Osteocyte (in vitro differentiated cells): ENCODE results near the gene CNTN2. TPM values are rescaled to one million over a fixed set of nuclear protein-coding genes. Genes with fewer than 3 reads are reported as not detected.

Experiments
- DNase-seq: peaks from one replicate; pipeline ENCODE4 v3.0.0; 2021; ENCODE audit warnings: mixed read lengths; ENCODE audit not compliant: unreplicated experiment; ENCODE audit errors: extremely low spot score
- H3K27ac Mint-ChIP-seq: one replicate; pipeline ENCODE4 v1.8.0; 2021; ENCODE audit warnings: mild to moderate bottlenecking, mixed read lengths; ENCODE audit not compliant: unreplicated experiment
- H3K27me3 Mint-ChIP-seq: one replicate; pipeline ENCODE4 v1.8.0; 2021; ENCODE audit warnings: mixed read lengths; ENCODE audit not compliant: unreplicated experiment
- H3K36me3 Mint-ChIP-seq: one replicate; pipeline ENCODE4 v1.8.0; 2021; ENCODE audit warnings: mixed read lengths; ENCODE audit not compliant: unreplicated experiment
- H3K4me1 Mint-ChIP-seq: one replicate; pipeline ENCODE4 v1.8.0; 2021; ENCODE audit warnings: mixed read lengths; ENCODE audit not compliant: unreplicated experiment
- H3K4me3 Mint-ChIP-seq: one replicate; pipeline ENCODE4 v1.8.0; 2021; ENCODE audit warnings: mild to moderate bottlenecking, moderate library complexity, mixed read lengths; ENCODE audit not compliant: unreplicated experiment
- H3K9me3 Mint-ChIP-seq: one replicate; pipeline ENCODE4 v1.8.0; 2021; ENCODE audit warnings: mixed read lengths; ENCODE audit not compliant: unreplicated experiment
- total RNA-seq: library from RNA; stranded (reverse); gene quantifications from 2 replicates; pipeline ENCODE4 v1.2.1, GENCODE V29; 2021
- TF ChIP-seq, protein P1 (sequence below): fragments of 200-600 bp; sonication (generic); IDR thresholded peaks from 2 replicates; pipeline ENCODE4 v1.5.0; 2021; ENCODE audit warnings: antibody characterized with exemption, mild to moderate bottlenecking, moderate library complexity

The CNTN2 gene
- total RNA-seq, 1 donor from 2014 or later, result not detected

DNA sequence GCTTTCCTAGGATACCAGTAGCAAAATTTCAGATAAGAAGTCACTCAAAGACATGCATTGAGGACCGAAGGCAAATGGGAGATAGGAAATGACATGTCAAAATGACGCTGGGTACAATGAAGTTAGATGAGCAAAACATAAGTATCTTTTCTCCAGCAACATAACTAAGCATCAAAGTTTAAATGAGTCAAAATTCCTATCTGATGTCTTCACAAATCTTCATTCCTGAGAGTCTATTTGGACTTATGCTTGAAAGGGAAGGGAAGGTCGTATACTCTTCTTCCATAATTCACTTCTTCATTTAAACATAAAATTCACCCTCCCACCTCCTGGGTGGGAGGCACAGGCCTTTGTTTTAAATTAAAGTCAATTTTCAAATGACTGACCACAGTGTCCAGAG lies 45.3 kb downstream of the CNTN2 start:
- TF ChIP-seq, protein P1, sequence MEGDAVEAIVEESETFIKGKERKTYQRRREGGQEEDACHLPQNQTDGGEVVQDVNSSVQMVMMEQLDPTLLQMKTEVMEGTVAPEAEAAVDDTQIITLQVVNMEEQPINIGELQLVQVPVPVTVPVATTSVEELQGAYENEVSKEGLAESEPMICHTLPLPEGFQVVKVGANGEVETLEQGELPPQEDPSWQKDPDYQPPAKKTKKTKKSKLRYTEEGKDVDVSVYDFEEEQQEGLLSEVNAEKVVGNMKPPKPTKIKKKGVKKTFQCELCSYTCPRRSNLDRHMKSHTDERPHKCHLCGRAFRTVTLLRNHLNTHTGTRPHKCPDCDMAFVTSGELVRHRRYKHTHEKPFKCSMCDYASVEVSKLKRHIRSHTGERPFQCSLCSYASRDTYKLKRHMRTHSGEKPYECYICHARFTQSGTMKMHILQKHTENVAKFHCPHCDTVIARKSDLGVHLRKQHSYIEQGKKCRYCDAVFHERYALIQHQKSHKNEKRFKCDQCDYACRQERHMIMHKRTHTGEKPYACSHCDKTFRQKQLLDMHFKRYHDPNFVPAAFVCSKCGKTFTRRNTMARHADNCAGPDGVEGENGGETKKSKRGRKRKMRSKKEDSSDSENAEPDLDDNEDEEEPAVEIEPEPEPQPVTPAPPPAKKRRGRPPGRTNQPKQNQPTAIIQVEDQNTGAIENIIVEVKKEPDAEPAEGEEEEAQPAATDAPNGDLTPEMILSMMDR, result no peak
- Mint-ChIP-seq H3K9me3 (no peaks in the 10 kb centered on the region), H3K4me3 (no peak overlapping the region), H3K27me3 (no peaks in the 10 kb centered on the region), H3K27ac (no peak overlapping the region), H3K36me3 (peaks cover 53% of the 10 kb centered on the region), H3K4me1 (no peaks in the 10 kb centered on the region)
- DNase-seq, result no peak

DNA sequence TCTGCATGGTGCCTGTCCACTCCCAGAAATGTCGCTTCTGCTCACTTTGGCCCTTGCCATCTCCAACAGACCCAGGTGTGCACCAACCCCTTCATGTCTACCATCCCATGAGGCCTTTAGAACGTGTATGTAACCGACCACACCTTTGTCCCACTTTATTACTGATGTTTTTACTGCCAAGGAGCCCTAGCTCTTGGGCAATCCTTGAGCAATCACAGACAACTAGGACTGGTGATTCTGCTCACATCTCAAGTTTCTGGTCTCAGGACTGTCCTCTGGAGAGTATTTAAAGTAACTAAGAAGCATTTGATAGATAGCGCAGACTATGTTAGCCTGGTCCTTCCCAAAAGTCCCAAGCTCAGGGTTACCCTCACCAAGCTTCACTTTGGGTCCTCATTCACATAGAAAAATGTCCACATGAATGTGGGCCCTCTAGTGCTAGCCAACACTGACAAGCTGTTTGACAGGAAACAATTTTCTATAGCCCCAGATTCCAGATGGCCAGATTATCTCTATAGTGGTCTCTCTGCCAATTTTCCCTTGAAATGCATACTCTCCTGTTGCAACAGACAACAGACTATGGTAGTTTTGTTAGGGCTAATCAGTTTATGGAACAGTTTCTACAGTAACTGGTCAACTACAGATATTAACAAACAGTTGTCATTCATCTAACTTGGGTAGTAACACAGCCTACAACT lies 48.2 kb downstream of the CNTN2 start:
- H3K36me3 Mint-ChIP-seq, result peaks cover 46% of the 10 kb centered on the region
- DNase-seq, result no peak
- no peaks in the 10 kb centered on the region for H3K4me1 Mint-ChIP-seq
- H3K4me3 Mint-ChIP-seq, result no peak overlapping the region
- H3K27me3 Mint-ChIP-seq, result no peaks in the 10 kb centered on the region
- no peaks in the 10 kb centered on the region for H3K9me3 Mint-ChIP-seq
- TF ChIP-seq, protein P1, result no peak
- no peak overlapping the region for H3K27ac Mint-ChIP-seq

DNA sequence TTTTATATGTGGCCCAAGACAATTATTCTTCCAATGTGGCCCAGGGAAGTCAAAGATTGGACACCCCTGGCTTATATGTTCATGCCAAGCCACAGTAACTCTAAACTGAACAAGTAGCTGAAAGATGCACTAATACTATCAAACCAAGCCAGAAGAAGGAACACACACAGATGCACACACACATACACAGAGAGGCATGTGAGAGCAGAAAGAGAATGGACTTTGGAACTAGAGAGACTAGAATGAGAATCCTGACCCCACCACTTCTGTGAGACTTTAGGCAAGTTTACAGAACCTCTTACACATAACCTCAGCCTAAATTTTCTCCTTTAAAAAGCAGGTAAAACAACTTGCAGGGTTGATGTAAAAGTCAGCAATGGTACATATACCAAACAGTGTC lies 52.4 kb downstream of the CNTN2 start:
- Mint-ChIP-seq H3K27ac (no peak overlapping the region), H3K36me3 (peaks cover 54% of the 10 kb centered on the region), H3K9me3 (no peaks in the 10 kb centered on the region), H3K4me3 (no peak overlapping the region), H3K27me3 (no peaks in the 10 kb centered on the region), H3K4me1 (no peaks in the 10 kb centered on the region)
- no peak for DNase-seq
- TF ChIP-seq, protein P1, result no peak

DNA sequence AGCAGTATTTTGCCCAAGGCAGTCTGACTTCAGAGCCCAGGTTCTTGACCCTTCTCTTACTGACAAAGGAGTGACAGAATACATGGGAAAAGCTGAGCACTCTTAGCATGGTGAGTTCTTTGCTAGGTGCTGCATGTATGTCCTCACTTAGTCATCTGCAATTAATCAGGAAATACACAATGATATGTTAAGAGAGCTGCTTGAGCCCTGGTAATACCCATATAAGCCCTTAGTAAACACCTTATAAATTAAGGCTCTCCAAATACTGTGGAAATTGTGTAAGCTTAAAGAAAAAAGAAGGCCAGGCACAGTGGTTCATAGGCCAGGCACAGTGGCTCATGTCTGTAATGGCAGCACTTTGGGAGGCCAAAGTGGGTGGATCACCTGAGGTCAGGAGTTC lies 55.2 kb downstream of the CNTN2 start:
- DNase-seq, result no peak
- no peaks in the 10 kb centered on the region for H3K27me3 Mint-ChIP-seq
- no peaks in the 10 kb centered on the region for H3K4me1 Mint-ChIP-seq
- no peak overlapping the region for H3K27ac Mint-ChIP-seq
- peaks cover 55% of the 10 kb centered on the region for H3K36me3 Mint-ChIP-seq
- no peak overlapping the region for H3K4me3 Mint-ChIP-seq
- no peaks in the 10 kb centered on the region for H3K9me3 Mint-ChIP-seq
- TF ChIP-seq, protein P1, result no peak

DNA sequence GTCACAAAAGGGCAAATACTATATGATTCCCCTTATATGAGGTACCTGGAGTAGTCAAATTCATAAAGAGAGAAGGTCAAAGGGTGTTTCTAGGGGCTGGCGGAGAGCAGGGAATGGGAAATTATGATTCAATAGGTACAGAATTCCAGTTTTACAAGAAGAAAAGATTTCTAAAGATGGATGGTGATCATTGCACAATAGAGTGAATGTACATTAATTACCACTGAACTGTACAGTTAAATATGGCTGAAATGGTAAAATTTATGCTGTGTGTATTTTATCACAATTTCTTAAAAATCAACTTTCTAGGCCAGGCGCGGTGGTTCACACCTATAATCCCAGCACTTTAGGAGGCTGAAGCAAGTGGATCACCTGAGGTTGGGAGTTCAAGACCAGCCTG lies 59.4 kb downstream of the CNTN2 start:
- peaks cover 57% of the 10 kb centered on the region for H3K36me3 Mint-ChIP-seq
- TF ChIP-seq, protein P1, result no peak
- H3K4me3 Mint-ChIP-seq, result no peak overlapping the region
- H3K27me3 Mint-ChIP-seq, result no peaks in the 10 kb centered on the region
- no peak overlapping the region for H3K27ac Mint-ChIP-seq
- H3K9me3 Mint-ChIP-seq, result no peaks in the 10 kb centered on the region
- H3K4me1 Mint-ChIP-seq, result no peaks in the 10 kb centered on the region
- DNase-seq, result no peak
